Liver (tissue), 9 donors: ENCODE measurements around the gene ADORA2A. TPM values are rescaled to one million over a fixed set of nuclear protein-coding genes. Genes with fewer than 3 reads are reported as not detected.

Experiments
- DNase-seq: peaks from one replicate; pipeline ENCODE4 v3.0.0-alpha.2; 2017; ENCODE audit warnings: low spot score
- H3K27ac ChIP-seq, 2 donors: one replicate each; pipeline ENCODE4 v1.7.0; 2013; ENCODE audit warnings: inconsistent platforms in 2 of 2, low read length in 2 of 2, control low read depth in 1 of 2, low read depth in 1 of 2, mild to moderate bottlenecking in 1 of 2
- H3K27me3 ChIP-seq, 4 donors: one replicate each; pipeline versions ENCODE4 v1.6.1 to v1.7.0; 2013; ENCODE audit warnings: low read length in 3 of 4, inconsistent platforms in 1 of 4, mild to moderate bottlenecking in 1 of 4, moderate library complexity in 1 of 4; ENCODE audit not compliant: control insufficient read depth in 4 of 4, insufficient read depth in 4 of 4
- H3K36me3 ChIP-seq, 4 donors: one replicate each; pipeline versions ENCODE4 v1.6.1 to v1.7.0; 2013; ENCODE audit warnings: low read length in 3 of 4, mild to moderate bottlenecking in 3 of 4, low read depth in 1 of 4, moderate library complexity in 1 of 4; ENCODE audit not compliant: control insufficient read depth in 4 of 4, insufficient read depth in 3 of 4
- H3K4me1 ChIP-seq, 4 donors: one replicate each; pipeline versions ENCODE4 v1.6.1 to v1.7.0; 2013; ENCODE audit warnings: low read length in 3 of 4, mild to moderate bottlenecking in 3 of 4, moderate library complexity in 1 of 4; ENCODE audit not compliant: control insufficient read depth in 4 of 4, insufficient read depth in 4 of 4
- H3K4me3 ChIP-seq, 3 donors: one replicate each; pipeline versions ENCODE4 v1.6.1 to v1.7.0; 2013; ENCODE audit warnings: low read length in 3 of 3, control low read depth in 1 of 3, low read depth in 1 of 3, mild to moderate bottlenecking in 1 of 3
- H3K9ac ChIP-seq, 2 donors: one replicate each; pipeline ENCODE4 v1.7.0; 2013; ENCODE audit warnings: low read length in 2 of 2, mild to moderate bottlenecking in 2 of 2, moderate library complexity in 2 of 2, control low read depth in 1 of 2, low read depth in 1 of 2
- H3K9me3 ChIP-seq, 4 donors: one replicate each; pipeline versions ENCODE4 v1.6.1 to v1.7.0; 2013; ENCODE audit warnings: low read length in 3 of 4; ENCODE audit not compliant: control insufficient read depth in 4 of 4
- ATF3 ChIP-seq: IDR thresholded peaks from 2 replicates; pipeline ENCODE4 v1.6.1; 2016; ENCODE audit warnings: antibody characterized with exemption
- CTCF ChIP-seq: fragments of 150-350 bp; IDR thresholded peaks from 2 replicates; pipeline ENCODE4 v1.5.1; 2017; ENCODE audit warnings: improper control_type of control experiment, low read depth, low read length; ENCODE audit not compliant: missing input control
- EGR1 ChIP-seq, 2 donors: IDR thresholded peaks; 2 replicates each; pipeline ENCODE4 v1.6.1; 2016 to 2018; ENCODE audit warnings: antibody characterized with exemption in 2 of 2, low read depth in 2 of 2
- FOXA1 ChIP-seq: IDR thresholded peaks from 2 replicates; pipeline ENCODE4 v1.6.1; 2016; ENCODE audit warnings: antibody characterized with exemption
- FOXA2 ChIP-seq: IDR thresholded peaks from 2 replicates; pipeline ENCODE4 v1.6.1; 2016; ENCODE audit warnings: antibody characterized with exemption
- GABPA ChIP-seq, 2 donors: IDR thresholded peaks in 1 of 2; conservative IDR thresholded peaks in 1 of 2; 2 replicates each; pipeline ENCODE4 v1.6.1; 2016; ENCODE audit warnings: antibody characterized with exemption in 2 of 2, mild to moderate bottlenecking in 1 of 2, moderate library complexity in 1 of 2
- HNF4A ChIP-seq, 2 donors: conservative IDR thresholded peaks; 2 replicates each; pipeline ENCODE4 v1.6.1; 2016; ENCODE audit warnings: antibody characterized with exemption in 2 of 2, mild to moderate bottlenecking in 2 of 2
- HNF4G ChIP-seq: IDR thresholded peaks from 2 replicates; pipeline ENCODE4 v1.6.1; 2016; ENCODE audit warnings: antibody characterized with exemption
- JUND ChIP-seq, 2 donors: IDR thresholded peaks; 2 replicates each; pipeline ENCODE4 v1.6.1; 2016; ENCODE audit warnings: antibody characterized with exemption in 2 of 2
- MAX ChIP-seq: IDR thresholded peaks from 2 replicates; pipeline ENCODE4 v1.6.1; 2016; ENCODE audit warnings: antibody characterized with exemption
- NR2F2 ChIP-seq: IDR thresholded peaks from 2 replicates; pipeline ENCODE4 v1.6.1; 2016; ENCODE audit warnings: antibody characterized with exemption
- RAD21 ChIP-seq, 2 donors: IDR thresholded peaks; 2 replicates each; pipeline ENCODE4 v1.6.1; 2016; ENCODE audit warnings: antibody characterized with exemption in 2 of 2, mild to moderate bottlenecking in 2 of 2
- REST ChIP-seq: IDR thresholded peaks from 2 replicates; pipeline ENCODE4 v1.6.1; 2016; ENCODE audit warnings: antibody characterized with exemption, mild to moderate bottlenecking
- RXRA ChIP-seq, 2 donors: IDR thresholded peaks; 2 replicates each; pipeline ENCODE4 v1.6.1; 2017 to 2018; ENCODE audit warnings: antibody characterized with exemption in 2 of 2, mild to moderate bottlenecking in 1 of 2
- SP1 ChIP-seq: IDR thresholded peaks from 2 replicates; pipeline ENCODE4 v1.6.1; 2018; ENCODE audit warnings: antibody characterized with exemption, mild to moderate bottlenecking
- TAF1 ChIP-seq: conservative IDR thresholded peaks from 2 replicates; pipeline ENCODE4 v1.6.1; 2016; ENCODE audit warnings: antibody characterized with exemption, mild to moderate bottlenecking
- YY1 ChIP-seq: IDR thresholded peaks from 2 replicates; pipeline ENCODE4 v1.6.1; 2016; ENCODE audit warnings: antibody characterized with exemption, mild to moderate bottlenecking
- ZBTB33 ChIP-seq: IDR thresholded peaks from 2 replicates; pipeline ENCODE4 v1.6.1; 2016; ENCODE audit warnings: antibody characterized with exemption
- WGBS: extraction: QIAGEN DNeasy Blood & Tissue Kit; methylation state at CpG from one replicate; pipeline ENCODE4 v1.1.7; 2013; 5-methylcytosine and 5-hydroxymethylcytosine counted together
- polyA plus RNA-seq, 2 donors: library from polyadenylated mRNA; stranded (reverse) in 1 of 2; unstranded in 1 of 2; fragments of 200-250 nt in 1 of 2; fragments of >200 nt in 1 of 2; fragmentation: Nextera tagmentation in 1 of 2; extraction: Ambion mirVana in 1 of 2; gene quantifications; one replicate each; pipeline versions ENCODE4 v1.2.1 to v1.2.3, GENCODE V29; 2013 to 2015
- total RNA-seq, 2 donors: library from RNA; depleted of rRNA; stranded (reverse); fragments of >200 nt; gene quantifications; one replicate each; pipeline ENCODE4 v1.2.3, GENCODE V29; 2014
- donor health status: healthy.
- donor health status: healthy.
- donor health status: healthy.
- donor health status: healthy.
- donor health status: healthy.

The ADORA2A gene
- total and polyA plus RNA-seq, 4 donors, result 3.4 to 5.4 (median 3.9) TPM

GRCh38 chr22:24418786-24419474, 8.5 kb upstream of the ADORA2A start:
- peaks cover 2 to 6% (median 4%) of the 10 kb centered on the region in 4 donors for H3K4me1 ChIP-seq
- no peak overlapping the region for H3K4me3 ChIP-seq
- no peak overlapping the region for H3K9ac ChIP-seq
- H3K36me3 ChIP-seq, result peaks cover 0 to 29% (median 19%) of the 10 kb centered on the region in 4 donors
- H3K27me3 ChIP-seq, result no peaks in the 10 kb centered on the region
- no peaks in the 10 kb centered on the region for H3K9me3 ChIP-seq
- no peak for DNase-seq
- TF ChIP-seq MAX, result no peak
- no peak for TF ChIP-seq NR2F2
- no peak for TF ChIP-seq GABPA (IDR thresholded peaks at IDR 0.05 in 1 of 2, conservative IDR thresholded peaks at IDR 0.05 in 1 of 2)
- no peak for TF ChIP-seq REST
- TF ChIP-seq TAF1, result no peak
- no peak for TF ChIP-seq JUND (IDR thresholded peaks at IDR 0.05)
- TF ChIP-seq ZBTB33, result no peak
- no peak for TF ChIP-seq CTCF
- TF ChIP-seq HNF4A (conservative IDR thresholded peaks at IDR 0.05), result no peak
- TF ChIP-seq YY1, result no peak
- TF ChIP-seq FOXA1, result no peak
- no peak for TF ChIP-seq FOXA2
- no peak for TF ChIP-seq RAD21 (IDR thresholded peaks at IDR 0.05)
- no peak for TF ChIP-seq HNF4G
- TF ChIP-seq SP1, result no peak
- no peak for TF ChIP-seq ATF3
- TF ChIP-seq RXRA (IDR thresholded peaks at IDR 0.05), result no peak
- TF ChIP-seq EGR1 (IDR thresholded peaks at IDR 0.05; ENCODE audit: low read depth in 2 of 2), result no peak
- WGBS, result 77% methylated on average over 16 of the region's 16 CpGs
- no peak overlapping the region for H3K27ac ChIP-seq
